HUES6 (cell line): ENCODE results near the gene PTH1R.

Source experiments
- H3K27ac ChIP-seq: 2 replicates; pipeline ENCODE4 v1.7.0; 2013; ENCODE audit warnings: low read depth, mild to moderate bottlenecking, low read length, inconsistent platforms
- H3K27me3 ChIP-seq: 2 replicates; pipeline ENCODE4 v1.6.1; 2013; ENCODE audit warnings: low read length; ENCODE audit not compliant: control insufficient read depth, insufficient read depth
- H3K36me3 ChIP-seq: 2 replicates; pipeline ENCODE4 v1.6.1; 2013; ENCODE audit warnings: low read length; ENCODE audit not compliant: control insufficient read depth, insufficient read depth
- H3K4me1 ChIP-seq: 2 replicates; pipeline ENCODE4 v1.6.1; 2013; ENCODE audit warnings: low read length; ENCODE audit not compliant: control insufficient read depth, insufficient read depth
- H3K4me3 ChIP-seq: 2 replicates; pipeline ENCODE4 v1.5.1; 2013; ENCODE audit warnings: low read depth, low read length
- H3K9ac ChIP-seq: one replicate; pipeline ENCODE4 v1.6.1; 2013; ENCODE audit warnings: mild to moderate bottlenecking, low read length
- H3K9me3 ChIP-seq: 2 replicates; pipeline ENCODE4 v1.6.1; 2013; ENCODE audit warnings: low read depth, low read length; ENCODE audit not compliant: control insufficient read depth, insufficient read depth

The PTH1R gene

GRCh38 chr3:46901591-46902187, 24.2 kb downstream of the PTH1R start:
- H3K36me3 ChIP-seq, result no peaks in the 10 kb centered on the region
- peaks cover 15% of the 10 kb centered on the region for H3K27me3 ChIP-seq
- no peaks in the 10 kb centered on the region for H3K9me3 ChIP-seq
- no peak overlapping the region for H3K9ac ChIP-seq
- no peak overlapping the region for H3K27ac ChIP-seq
- no peak overlapping the region for H3K4me3 ChIP-seq
- no peaks in the 10 kb centered on the region for H3K4me1 ChIP-seq

GRCh38 chr3:46902188-46902631, 24.7 kb downstream of the PTH1R start:
- no peak overlapping the region for H3K27ac ChIP-seq
- H3K4me3 ChIP-seq, result no peak overlapping the region
- H3K9me3 ChIP-seq, result no peaks in the 10 kb centered on the region
- H3K27me3 ChIP-seq, result peaks cover 15% of the 10 kb centered on the region
- H3K4me1 ChIP-seq, result no peaks in the 10 kb centered on the region
- H3K36me3 ChIP-seq, result no peaks in the 10 kb centered on the region
- H3K9ac ChIP-seq, result no peak overlapping the region

- Histone ChIP-seq H3K9ac (no peak overlapping the region), H3K4me1 (no peaks in the 10 kb centered on the region), H3K27ac (no peak overlapping the region), H3K9me3 (no peaks in the 10 kb centered on the region), H3K4me3 (no peak overlapping the region), H3K36me3 (no peaks in the 10 kb centered on the region), H3K27me3 (peaks cover 6% of the 10 kb centered on the region)
These were observed 26.1 kb downstream of the PTH1R start for GRCh38 chr3:46903341-46904302.

- no peaks in the 10 kb centered on the region for H3K36me3 ChIP-seq
- H3K9me3 ChIP-seq, result no peaks in the 10 kb centered on the region
- no peaks in the 10 kb centered on the region for H3K27me3 ChIP-seq
- no peak overlapping the region for H3K9ac ChIP-seq
- no peak overlapping the region for H3K27ac ChIP-seq
- no peak overlapping the region for H3K4me3 ChIP-seq
- H3K4me1 ChIP-seq, result 0 out of 2 replicates have a peak, but pooled peaks cover 3% of the 10 kb centered on the region
These were observed 27.0 kb downstream of the PTH1R start for GRCh38 chr3:46904303-46905212.

- H3K36me3 ChIP-seq, result no peaks in the 10 kb centered on the region
- H3K9ac ChIP-seq, result no peak overlapping the region
- H3K4me3 ChIP-seq, result no peak overlapping the region
- H3K9me3 ChIP-seq, result no peaks in the 10 kb centered on the region
- H3K27ac ChIP-seq, result no peak overlapping the region
- H3K27me3 ChIP-seq, result no peaks in the 10 kb centered on the region
- H3K4me1 ChIP-seq, result peaks cover 6% of the 10 kb centered on the region; the same call in 1 of the 2 replicates
These were observed 27.7 kb downstream of the PTH1R start for GRCh38 chr3:46905213-46905560.

GRCh38 chr3:46905661-46906451, 28.3 kb downstream of the PTH1R start:
- Histone ChIP-seq H3K4me3 (no peak overlapping the region), H3K4me1 (peaks cover 6% of the 10 kb centered on the region; the same call in 1 of the 2 replicates), H3K9ac (no peak overlapping the region)

GRCh38 chr3:46906471-46907058, 29.0 kb downstream of the PTH1R start:
- no peaks in the 10 kb centered on the region for H3K9me3 ChIP-seq
- no peaks in the 10 kb centered on the region for H3K27me3 ChIP-seq
- H3K9ac ChIP-seq, result no peak overlapping the region
- no peak overlapping the region for H3K4me3 ChIP-seq
- H3K4me1 ChIP-seq, result peaks cover 6% of the 10 kb centered on the region; the same call in 1 of the 2 replicates
- H3K27ac ChIP-seq, result no peak overlapping the region
- no peaks in the 10 kb centered on the region for H3K36me3 ChIP-seq

More at GRCh38 chr3:46905661-46906451, 28.3 kb downstream of the PTH1R start:
- no peaks in the 10 kb centered on the region for H3K36me3 ChIP-seq
- no peaks in the 10 kb centered on the region for H3K27me3 ChIP-seq
- H3K27ac ChIP-seq, result no peak overlapping the region
- H3K9me3 ChIP-seq, result no peaks in the 10 kb centered on the region

- H3K27ac ChIP-seq, result no peak overlapping the region
- H3K4me3 ChIP-seq, result no peak overlapping the region
- no peak overlapping the region for H3K9ac ChIP-seq
- H3K4me1 ChIP-seq, result peaks cover 6% of the 10 kb centered on the region; the same call in 1 of the 2 replicates
- no peaks in the 10 kb centered on the region for H3K9me3 ChIP-seq
- H3K36me3 ChIP-seq, result no peaks in the 10 kb centered on the region
- no peaks in the 10 kb centered on the region for H3K27me3 ChIP-seq
These were observed 29.8 kb downstream of the PTH1R start for GRCh38 chr3:46907271-46907670.

GRCh38 chr3:46907960-46908293, 30.4 kb downstream of the PTH1R start:
- Histone ChIP-seq H3K9me3 (no peaks in the 10 kb centered on the region), H3K27ac (no peak overlapping the region), H3K27me3 (no peaks in the 10 kb centered on the region), H3K4me1 (peaks cover 6% of the 10 kb centered on the region; the same call in 1 of the 2 replicates), H3K4me3 (no peak overlapping the region), H3K36me3 (no peaks in the 10 kb centered on the region), H3K9ac (no peak overlapping the region)
